Calu3 (cell line): ENCODE measurements around the gene HOXA9. TPM values are rescaled to one million over a fixed set of nuclear protein-coding genes. Genes with fewer than 3 reads are reported as not detected.

ENCODE experiments used
- BruUV-seq: library from RNA; stranded (reverse); fragments of 400-500 nt; replicated peaks from 2 replicates; lab custom pipeline; 2021; lab: Mats Ljungman, UMichigan
- CTCF ChIA-PET: fragments of 300-600 bp; sonication (Branson Sonifier 250); formaldehyde crosslinking; loops from one replicate; lab custom pipeline; 2022; ENCODE audit warnings: antibody characterized with exemption; lab: Charles Lee
- DNase-seq: peaks from one replicate; pipeline ENCODE4 v3.0.0; 2022
- H3K27ac Mint-ChIP-seq: one replicate; pipeline ENCODE4 v1.8.0; 2022; ENCODE audit warnings: mixed read lengths; ENCODE audit not compliant: unreplicated experiment
- H3K27me3 Mint-ChIP-seq: one replicate; pipeline ENCODE4 v1.8.0; 2022; ENCODE audit warnings: mixed read lengths; ENCODE audit not compliant: unreplicated experiment
- H3K36me3 Mint-ChIP-seq: one replicate; pipeline ENCODE4 v1.8.0; 2022; ENCODE audit warnings: mild to moderate bottlenecking, moderate library complexity, mixed read lengths; ENCODE audit not compliant: insufficient read depth, unreplicated experiment
- H3K4me1 Mint-ChIP-seq: one replicate; pipeline ENCODE4 v1.8.0; 2022; ENCODE audit warnings: mild to moderate bottlenecking, low read depth, mixed read lengths; ENCODE audit not compliant: unreplicated experiment
- H3K4me3 Mint-ChIP-seq: one replicate; pipeline ENCODE4 v1.8.0; 2022; ENCODE audit warnings: mild to moderate bottlenecking, low read depth, moderate library complexity, mixed read lengths; ENCODE audit not compliant: unreplicated experiment
- H3K9me3 Mint-ChIP-seq: one replicate; pipeline ENCODE4 v1.8.0; 2022; ENCODE audit warnings: low read depth, mixed read lengths; ENCODE audit not compliant: unreplicated experiment
- intact Hi-C: fragments of 100-400 bp; cut with micrococcal nuclease; formaldehyde crosslinking; loops from one replicate; pipeline ENCODE4 v1.10.0; 2022; ENCODE audit not compliant: unreplicated experiment
- total RNA-seq: library from RNA; stranded (reverse); gene quantifications from 2 replicates; pipeline ENCODE4 v1.2.3, GENCODE V29; 2022
- TF ChIP-seq, protein P1 (sequence below): fragments of 200-600 bp; IDR thresholded peaks from one replicate; pipeline ENCODE4 v1.8.0; 2022; ENCODE audit warnings: antibody characterized with exemption; ENCODE audit not compliant: unreplicated experiment

Gene HOXA9
- total RNA-seq, 1 experiment from 2014 or later: 2.5 TPM

DNA sequence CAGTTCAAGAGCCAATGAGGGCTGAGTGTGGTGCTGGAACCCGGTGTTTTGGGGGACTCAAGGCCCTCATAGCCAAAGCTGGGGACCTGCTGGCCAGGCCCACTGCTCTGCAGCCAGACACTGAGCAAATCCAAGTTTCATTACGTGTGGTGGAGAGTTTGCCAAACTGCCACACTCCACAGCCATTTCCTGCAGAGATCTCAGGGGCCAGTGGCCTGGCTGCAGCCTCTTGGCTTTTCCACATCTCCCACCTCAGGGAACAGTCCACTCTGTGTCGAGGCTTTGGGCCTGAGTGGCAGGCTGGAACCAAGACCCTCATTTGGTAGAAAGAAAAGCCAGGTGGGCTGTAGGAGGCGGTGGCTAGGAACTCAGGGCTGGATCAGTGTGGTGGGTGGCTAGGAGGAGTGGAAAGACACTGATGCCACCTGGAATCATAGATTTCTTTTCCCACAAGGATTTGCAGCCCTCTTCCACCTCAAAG is 16.5 kb upstream of the HOXA9 start:
- peaks cover 17% of the 10 kb centered on the region for H3K36me3 Mint-ChIP-seq
- BruUV-seq: no TSS peak
- H3K4me1 Mint-ChIP-seq: peaks cover 18% of the 10 kb centered on the region
- H3K4me3 Mint-ChIP-seq: no peak overlapping the region
- H3K9me3 Mint-ChIP-seq: no peaks in the 10 kb centered on the region
- intact Hi-C loops: no loop called here
- H3K27me3 Mint-ChIP-seq: peaks cover 27% of the 10 kb centered on the region
- CTCF ChIA-PET: interaction anchor here (0.6 kb wide), 1 partner anchor 891 kb away, joined by 6 read pairs; no protein-coding TSS in a partner anchor
- TF ChIP-seq, protein P1, sequence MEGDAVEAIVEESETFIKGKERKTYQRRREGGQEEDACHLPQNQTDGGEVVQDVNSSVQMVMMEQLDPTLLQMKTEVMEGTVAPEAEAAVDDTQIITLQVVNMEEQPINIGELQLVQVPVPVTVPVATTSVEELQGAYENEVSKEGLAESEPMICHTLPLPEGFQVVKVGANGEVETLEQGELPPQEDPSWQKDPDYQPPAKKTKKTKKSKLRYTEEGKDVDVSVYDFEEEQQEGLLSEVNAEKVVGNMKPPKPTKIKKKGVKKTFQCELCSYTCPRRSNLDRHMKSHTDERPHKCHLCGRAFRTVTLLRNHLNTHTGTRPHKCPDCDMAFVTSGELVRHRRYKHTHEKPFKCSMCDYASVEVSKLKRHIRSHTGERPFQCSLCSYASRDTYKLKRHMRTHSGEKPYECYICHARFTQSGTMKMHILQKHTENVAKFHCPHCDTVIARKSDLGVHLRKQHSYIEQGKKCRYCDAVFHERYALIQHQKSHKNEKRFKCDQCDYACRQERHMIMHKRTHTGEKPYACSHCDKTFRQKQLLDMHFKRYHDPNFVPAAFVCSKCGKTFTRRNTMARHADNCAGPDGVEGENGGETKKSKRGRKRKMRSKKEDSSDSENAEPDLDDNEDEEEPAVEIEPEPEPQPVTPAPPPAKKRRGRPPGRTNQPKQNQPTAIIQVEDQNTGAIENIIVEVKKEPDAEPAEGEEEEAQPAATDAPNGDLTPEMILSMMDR: no peak
- DNase-seq: no peak
- no peak overlapping the region for H3K27ac Mint-ChIP-seq

DNA sequence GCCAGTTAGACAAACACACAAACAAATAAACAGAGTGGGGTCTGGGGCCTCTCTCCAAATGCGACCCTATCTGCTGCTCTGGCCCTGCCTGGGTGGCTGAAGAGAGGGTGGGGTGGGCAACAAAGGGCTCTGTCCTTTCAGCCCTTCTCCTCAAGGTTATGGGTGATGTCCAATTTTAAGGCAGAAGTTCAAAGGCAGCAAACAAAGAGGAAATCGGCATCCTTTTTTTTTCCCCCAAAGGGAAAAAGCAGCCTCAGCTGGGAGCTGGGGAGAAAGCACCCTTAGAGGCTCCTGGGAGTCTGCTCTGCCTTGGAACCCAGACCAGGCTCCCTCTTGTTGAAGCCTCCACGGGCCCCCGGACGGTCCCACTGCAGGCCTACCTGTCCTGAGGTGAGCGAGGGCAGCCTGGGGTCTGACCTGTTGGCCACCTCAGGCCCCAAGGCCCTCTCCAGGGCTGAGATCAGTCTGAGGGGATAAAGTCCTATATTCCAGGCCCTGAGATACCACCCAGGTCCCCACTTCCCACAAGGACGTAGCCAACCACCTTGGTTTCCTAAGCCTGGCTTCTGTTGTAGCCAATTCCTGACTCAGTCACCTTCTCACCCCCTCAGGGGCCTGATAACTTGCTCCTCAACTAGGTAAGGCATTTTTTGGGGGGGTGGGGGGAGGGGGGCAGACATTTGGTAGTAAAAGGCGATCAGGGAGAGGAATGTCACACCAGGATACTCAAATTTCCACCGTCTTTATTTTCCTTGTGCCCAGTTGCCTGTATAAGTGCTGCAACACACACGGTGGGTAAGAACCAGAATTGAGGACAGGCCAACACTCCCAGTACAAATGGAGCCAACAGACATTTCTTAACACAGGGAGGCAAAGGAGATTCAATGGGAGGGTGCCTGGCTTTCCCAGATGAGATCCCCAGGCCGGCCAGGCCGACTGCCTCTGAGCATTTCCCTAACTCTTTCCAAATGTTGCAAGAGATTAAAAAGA is 15.4 kb upstream of the HOXA9 start:
- peaks cover 18% of the 10 kb centered on the region for H3K4me1 Mint-ChIP-seq
- no peak for DNase-seq
- H3K9me3 Mint-ChIP-seq: no peaks in the 10 kb centered on the region
- H3K27me3 Mint-ChIP-seq: peaks cover 16% of the 10 kb centered on the region
- BruUV-seq: no TSS peak
- H3K36me3 Mint-ChIP-seq: peaks cover 17% of the 10 kb centered on the region
- CTCF ChIA-PET: interaction anchor here (0.7 to 1.7 kb wide), 7 partner anchors 10 to 594 kb away, joined by 3 to 6 read pairs (median 4); partner anchors contain the start of gene HOXA13
- TF ChIP-seq, protein P1: no peak
- H3K27ac Mint-ChIP-seq: no peak overlapping the region
- intact Hi-C loops: no loop called here
- peak overlapping the region; percentile 56 for H3K4me3 Mint-ChIP-seq

DNA sequence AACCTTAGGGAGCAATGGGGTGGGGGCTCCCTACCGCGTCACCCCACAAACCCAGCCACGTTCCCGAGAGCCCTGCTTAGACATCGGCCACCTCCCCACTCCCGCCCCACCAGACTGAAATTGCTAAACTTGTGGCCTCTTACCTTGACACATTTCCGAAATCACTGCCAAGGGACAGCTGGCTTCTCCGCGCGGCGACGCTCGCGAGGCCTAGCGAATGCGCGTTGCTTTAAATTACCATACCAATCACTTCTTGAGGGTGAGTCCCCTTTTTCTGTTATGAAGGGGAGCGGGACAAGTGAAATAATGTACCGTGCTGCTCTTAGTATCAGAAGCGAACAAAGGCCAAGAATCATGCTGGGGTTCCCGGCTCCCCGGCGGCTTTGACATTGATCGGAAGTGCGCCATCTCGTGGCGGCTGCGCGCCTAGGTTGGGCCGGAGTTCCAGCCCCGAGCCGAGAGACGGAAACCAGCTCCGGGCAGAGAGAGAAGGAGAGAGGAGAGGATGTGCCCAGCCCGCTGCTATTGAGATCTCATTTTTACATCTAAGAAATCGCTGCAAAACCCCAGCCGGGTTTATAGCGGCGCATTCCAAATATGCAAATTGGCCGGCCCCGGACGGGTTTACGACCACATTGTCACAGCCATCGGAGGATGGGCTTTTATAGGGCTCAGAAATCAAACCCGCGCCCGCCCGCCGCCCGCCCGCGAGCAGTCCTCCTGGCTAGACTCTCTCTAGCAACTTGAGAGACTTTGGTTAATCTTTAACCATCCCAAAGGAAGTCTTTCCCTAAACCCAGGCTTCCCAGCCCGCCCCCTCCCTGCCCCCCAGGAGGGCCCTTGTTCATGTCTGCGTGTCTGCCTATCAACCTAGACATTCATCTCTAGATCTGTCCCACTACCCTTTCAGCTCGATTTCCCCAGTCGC is 14.4 kb upstream of the HOXA9 start:
- intact Hi-C loops: no loop called here
- Mint-ChIP-seq H3K27ac (no peak overlapping the region), H3K9me3 (no peaks in the 10 kb centered on the region), H3K4me1 (peaks cover 15% of the 10 kb centered on the region), H3K4me3 (peak overlapping the region; percentile 56), H3K27me3 (peaks cover 6% of the 10 kb centered on the region), H3K36me3 (peaks cover 12% of the 10 kb centered on the region)
- TF ChIP-seq, protein P1: peak; percentile 91
- DNase-seq: peak; percentile 90
- CTCF ChIA-PET: interaction anchor here (0.7 to 1.7 kb wide), 10 partner anchors 11 to 595 kb away, joined by 3 to 6 read pairs (median 4); partner anchors contain the start of gene HOXA13
- BruUV-seq: no TSS peak

DNA sequence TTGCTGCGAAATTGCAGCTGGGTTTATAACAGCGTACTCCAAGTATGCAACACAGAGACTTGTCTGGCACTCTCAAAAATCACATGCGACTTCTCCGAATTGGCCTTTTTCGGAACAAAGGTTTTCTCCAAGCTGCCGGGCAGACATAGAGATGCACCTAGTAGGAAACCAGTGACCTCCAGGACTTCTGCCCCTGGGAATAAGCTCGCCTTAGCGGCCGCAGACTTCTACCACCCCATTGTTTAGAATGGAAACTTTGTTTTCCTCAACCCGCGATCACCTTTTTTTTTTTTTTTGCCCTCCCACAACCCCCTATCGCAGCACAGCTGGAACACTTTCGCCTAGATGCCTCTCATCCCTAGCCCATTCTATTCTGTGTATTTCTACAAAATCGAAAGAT is 13.7 kb upstream of the HOXA9 start:
- Mint-ChIP-seq H3K27me3 (no peaks in the 10 kb centered on the region), H3K36me3 (peaks cover 8% of the 10 kb centered on the region), H3K4me1 (peaks cover 11% of the 10 kb centered on the region), H3K9me3 (no peaks in the 10 kb centered on the region), H3K27ac (no peak overlapping the region), H3K4me3 (peak overlapping the region; percentile 56)
- no peak for DNase-seq
- CTCF ChIA-PET: interaction anchor here (0.6 to 1.7 kb wide), 6 partner anchors 10 to 596 kb away, joined by 3 to 6 read pairs (median 4); no protein-coding TSS in a partner anchor
- intact Hi-C loops: no loop called here
- TF ChIP-seq, protein P1: no peak
- BruUV-seq: no TSS peak
